ENCODE measurements around the gene AGMO. TPM values are rescaled to one million over a fixed set of nuclear protein-coding genes. Genes with fewer than 3 reads are reported as not detected.

Gene AGMO
- total and polyA plus RNA-seq, 2 experiments from 2014 or later, result 0.42 to 0.55 TPM

- Histone ChIP-seq H2AFZ (no peak overlapping the region), H3K4me2 (no peak overlapping the region), H3K79me2 (replicated peaks; ENCODE audit: insufficient read depth) (no peaks in the 10 kb centered on the region), H3K4me1 (ENCODE audit: insufficient read depth) (peaks cover 9% of the 10 kb centered on the region; the same call in 1 of the 2 replicates), H3K27me3 (ENCODE audit: insufficient read depth) (no peaks in the 10 kb centered on the region), H3K9me2 (ENCODE audit: insufficient read depth) (no peaks in the 10 kb centered on the region), H3F3A (replicated peaks; ENCODE audit: low read depth) (no peaks in the 10 kb centered on the region), H3K27ac (ENCODE audit: low read depth) (no peak overlapping the region), H4K20me1 (replicated peaks; ENCODE audit: insufficient read depth) (no peaks in the 10 kb centered on the region), H3K4me3 (no peak overlapping the region), H3K36me3 (ENCODE audit: insufficient read depth) (no peaks in the 10 kb centered on the region)
- TF ChIP-seq CREB1 (CRISPR knock-in tag; IDR thresholded peaks at IDR 0.05; ENCODE audit: low read depth) (no peak), NANOG (IDR thresholded peaks at IDR 0.05; ENCODE audit: borderline replicate concordance) (no peak), POLR2AphosphoS5 (IDR thresholded peaks at IDR 0.05; ENCODE audit: low read depth) (no peak), EZH2 (IDR thresholded peaks at IDR 0.05; ENCODE audit: low read depth, unreplicated experiment) (no peak), ZNF462 (CRISPR knock-in tag; IDR thresholded peaks at IDR 0.05) (no peak), ZNF114 (CRISPR knock-in tag; IDR thresholded peaks at IDR 0.05) (no peak), ETS1 (IDR thresholded peaks at IDR 0.05) (no peak), ZNF331 (CRISPR knock-in tag; IDR thresholded peaks at IDR 0.05; ENCODE audit: low read depth) (no peak), EZH2phosphoT487 (IDR thresholded peaks at IDR 0.05; ENCODE audit: unreplicated experiment) (no peak), STAT1 (IDR thresholded peaks at IDR 0.05; ENCODE audit: unreplicated experiment) (no peak), REST (IDR thresholded peaks at IDR 0.05; ENCODE audit: unreplicated experiment) (no peak), CTCF (conservative IDR thresholded peaks at IDR 0.05; ENCODE audit: low read depth in 2 of 2) (no peak), JUNB (IDR thresholded peaks at IDR 0.05; ENCODE audit: unreplicated experiment) (no peak)
- no peaks in the 10 kb centered on the region for H3K9me3 Mint-ChIP-seq
- no peak for DNase-seq (ENCODE audit: low spot score)
- no peak overlapping the region for H3K4me3 Mint-ChIP-seq
- H3K27ac Mint-ChIP-seq, result 0 out of 2 replicates have a peak overlapping the region, but pooled peaks have one; percentile 17
- peaks cover 3% of the 10 kb centered on the region for H3K27me3 Mint-ChIP-seq (ENCODE audit: insufficient read depth, low read depth, poor library complexity)
- no peaks in the 10 kb centered on the region for H3K36me3 Mint-ChIP-seq (ENCODE audit: low read depth)
- ATAC-seq, result no peak
- H3K4me1 Mint-ChIP-seq, result peaks cover 5% of the 10 kb centered on the region; the same call in 2 of the 3 replicates
Measured at GRCh38 chr7:15606561-15606960, 44.7 kb upstream of the AGMO start.
